ENCODE measurements around the gene SELENOV.
A peak's percentile ranks its signal among the peaks of the same experiment; 100 is the strongest.

Gene SELENOV

GRCh38 chr19:39498798-39499642, 15.9 kb upstream of the SELENOV start, which contains the start of gene DLL3:
TSS of gene DLL3 (plus strand) at chr19:39498947. CDS start at chr19:39498975, 28 bp downstream.
- no peak for TF ChIP-seq CTCF (IDR thresholded peaks at IDR 0.05; ENCODE audit: low read depth, low read length, missing control alignments)
- DNase-seq (ENCODE audit: low read depth), result no peak
- in situ Hi-C loops (cut with HindIII; ENCODE audit: low sequenced_read_pairs), result no loop called here
- H3K4me3 ChIP-seq (ENCODE audit: low read depth, low read length), result peak within 1 kb of the TSS; percentile 8

- in situ Hi-C loops (cut with HindIII; ENCODE audit: low sequenced_read_pairs), result no loop called here
- H3K4me3 ChIP-seq (ENCODE audit: low read depth, low read length), result no peak overlapping the region
- TF ChIP-seq CTCF (IDR thresholded peaks at IDR 0.05; ENCODE audit: low read depth, low read length, missing control alignments), result no peak
- DNase-seq (ENCODE audit: low read depth), result no peak
These were observed 15.0 kb upstream of the SELENOV start for GRCh38 chr19:39499932-39500331.

GRCh38 chr19:39500543-39500942, 14.4 kb upstream of the SELENOV start:
- in situ Hi-C loops (cut with HindIII; ENCODE audit: low sequenced_read_pairs), result no loop called here
- TF ChIP-seq CTCF (IDR thresholded peaks at IDR 0.05; ENCODE audit: low read depth, low read length, missing control alignments), result no peak
- H3K4me3 ChIP-seq (ENCODE audit: low read depth, low read length), result no peak overlapping the region
- no peak for DNase-seq (ENCODE audit: low read depth)

GRCh38 chr19:39501340-39501739, 13.6 kb upstream of the SELENOV start:
- in situ Hi-C loops (cut with HindIII; ENCODE audit: low sequenced_read_pairs), result no loop called here

GRCh38 chr19:39502640-39503417, 12.1 kb upstream of the SELENOV start:
- H3K4me3 ChIP-seq (ENCODE audit: low read depth, low read length), result no peak overlapping the region
- TF ChIP-seq CTCF (IDR thresholded peaks at IDR 0.05; ENCODE audit: low read depth, low read length, missing control alignments), result peak; percentile 48
- no peak for DNase-seq (ENCODE audit: low read depth)
- in situ Hi-C loops (cut with HindIII; ENCODE audit: low sequenced_read_pairs), result no loop called here

More at GRCh38 chr19:39501340-39501739, 13.6 kb upstream of the SELENOV start:
- H3K4me3 ChIP-seq (ENCODE audit: low read depth, low read length), result no peak overlapping the region
- no peak for DNase-seq (ENCODE audit: low read depth)
- TF ChIP-seq CTCF (IDR thresholded peaks at IDR 0.05; ENCODE audit: low read depth, low read length, missing control alignments), result no peak

GRCh38 chr19:39506598-39506943, 8.4 kb upstream of the SELENOV start:
- peak overlapping the region; percentile 59 for H3K4me3 ChIP-seq (ENCODE audit: low read depth, low read length)
- TF ChIP-seq CTCF (IDR thresholded peaks at IDR 0.05; ENCODE audit: low read depth, low read length, missing control alignments), result no peak
- no peak for DNase-seq (ENCODE audit: low read depth)
- in situ Hi-C loops (cut with HindIII; ENCODE audit: low sequenced_read_pairs), result no loop called here
